C1 segment of cervical spinal cord (tissue), 14 donors: ENCODE results near the gene CCN2.
A peak's percentile ranks its signal among the peaks of the same experiment; 100 is the strongest.

ENCODE experiments used
- DNase-seq, 14 donors: peaks; one replicate each; lab custom pipeline; 2025; lab: John Stamatoyannopoulos, UW

Gene CCN2

GRCh38 chr6:131966443-131966842 lies 15.3 kb upstream of the CCN2 start:
- no peak for DNase-seq

GRCh38 chr6:131963063-131963462 lies 11.9 kb upstream of the CCN2 start:
- DNase-seq, result no peak

- no peak for DNase-seq
Measured at GRCh38 chr6:131960371-131961133, 9.4 kb upstream of the CCN2 start.

GRCh38 chr6:131958542-131959470 lies 7.6 kb upstream of the CCN2 start:
- no peak for DNase-seq

GRCh38 chr6:131958095-131958494 lies 6.9 kb upstream of the CCN2 start:
- no peak for DNase-seq

- DNase-seq, result no peak
Measured at GRCh38 chr6:131955876-131956275, 4.7 kb upstream of the CCN2 start.

- no peak for DNase-seq
Measured at GRCh38 chr6:131955192-131955591, 4.0 kb upstream of the CCN2 start.

- DNase-seq, result no peak
Measured at GRCh38 chr6:131954775-131955107, 3.6 kb upstream of the CCN2 start.

- no peak for DNase-seq
Measured at GRCh38 chr6:131954059-131954774, 3.0 kb upstream of the CCN2 start.

- no peak for DNase-seq
Measured at GRCh38 chr6:131952886-131953509, 1.8 kb upstream of the CCN2 start.

- no peak for DNase-seq
Measured at GRCh38 chr6:131951576-131952230, 531 bp upstream of the CCN2 start.

GRCh38 chr6:131949909-131950766 lies 1.0 kb downstream of the CCN2 start:
- peak in 12 of 14 donors; percentile 8 to 78 (median 56) for DNase-seq

- no peak for DNase-seq
Measured at GRCh38 chr6:131949620-131949908, 1.6 kb downstream of the CCN2 start.

- DNase-seq, result no peak
Measured at GRCh38 chr6:131948692-131949619, 2.2 kb downstream of the CCN2 start.

- no peak for DNase-seq
Measured at GRCh38 chr6:131947986-131948661, 3.0 kb downstream of the CCN2 start.

GRCh38 chr6:131946992-131947955 lies 3.9 kb downstream of the CCN2 start:
- DNase-seq, result no peak

GRCh38 chr6:131946404-131946991 lies 4.7 kb downstream of the CCN2 start:
- no peak for DNase-seq
